ENCODE measurements around the gene AGO3. TPM values are rescaled to one million over a fixed set of nuclear protein-coding genes. Genes with fewer than 3 reads are reported as not detected.

AGO3 gene
- total RNA-seq, 4 donors from 2014 or later = 21.2 to 48.5 (median 31.6) TPM

DNA sequence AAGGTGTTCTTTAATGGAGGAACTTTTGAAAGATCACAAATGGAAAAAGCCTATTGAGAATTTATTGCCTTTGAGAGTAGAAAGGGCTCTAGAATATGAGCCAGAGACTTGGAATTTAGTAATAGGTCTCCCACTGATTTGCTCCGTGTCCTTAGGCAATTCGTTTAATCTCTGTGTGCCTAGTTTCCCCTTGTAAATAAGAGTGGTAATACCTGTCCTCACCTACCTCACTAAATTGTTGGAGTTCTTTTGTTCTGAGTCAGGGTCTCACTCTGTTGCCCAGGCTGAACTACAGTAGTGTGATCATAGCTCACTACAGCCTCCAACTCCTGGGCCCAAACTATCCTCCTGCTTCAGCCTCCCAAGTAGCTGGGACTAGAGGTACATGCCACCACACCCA lies 138.0 kb downstream of the AGO3 start:
- DNase-seq = no peak
- intact Hi-C loops (cut with DNase I) = no loop called here
- WGBS, 2 donors = 93 to 94% methylated on average over 2 of the region's 2 CpGs
- no peaks in the 10 kb centered on the region for H3K9me3 ChIP-seq
- no peak overlapping the region for H3K4me3 ChIP-seq (replicated peaks in 1 of 3)
- H3K27ac ChIP-seq = no peak overlapping the region
- H3K27me3 ChIP-seq = no peaks in the 10 kb centered on the region
- H3K4me1 ChIP-seq = no peaks in the 10 kb centered on the region
- no peaks in the 10 kb centered on the region for H3K36me3 ChIP-seq
- TF ChIP-seq POLR2A (IDR thresholded peaks at IDR 0.05) (no peak), CTCF (IDR thresholded peaks at IDR 0.05) (no peak)

DNA sequence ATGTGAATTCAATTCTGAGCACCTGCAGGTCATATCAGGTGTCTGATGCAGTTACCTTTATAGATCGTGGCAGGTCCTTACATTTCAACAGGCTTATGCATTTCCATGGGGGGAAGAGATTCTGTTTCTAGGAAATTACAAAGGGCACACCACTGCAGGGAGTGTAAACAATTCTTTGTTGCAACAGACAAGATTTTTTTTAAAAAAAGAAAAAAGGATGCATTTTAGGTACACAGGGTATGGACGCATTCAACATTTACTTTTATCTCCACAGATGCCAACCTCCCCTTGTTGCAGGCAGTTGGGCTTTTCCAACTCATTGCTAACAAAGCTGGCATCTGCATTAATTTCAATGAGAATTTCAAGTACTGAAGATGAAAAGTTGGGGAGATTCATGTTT lies 139.4 kb downstream of the AGO3 start:
- Histone ChIP-seq H3K27me3 (no peaks in the 10 kb centered on the region), H3K27ac (no peak overlapping the region), H3K4me1 (no peaks in the 10 kb centered on the region), H3K4me3 (replicated peaks in 1 of 3) (no peak overlapping the region), H3K9me3 (no peaks in the 10 kb centered on the region), H3K36me3 (no peaks in the 10 kb centered on the region)
- no peak for TF ChIP-seq CTCF (IDR thresholded peaks at IDR 0.05)
- TF ChIP-seq POLR2A (IDR thresholded peaks at IDR 0.05) = no peak
- WGBS, 2 donors = 79 to 85% methylated on average over 2 of the region's 2 CpGs
- DNase-seq = no peak
- intact Hi-C loops (cut with DNase I) = no loop called here

- WGBS, 2 donors = 58 to 61% methylated on average over 4 of the region's 4 CpGs
- no peak overlapping the region for H3K27ac ChIP-seq
- H3K27me3 ChIP-seq = no peaks in the 10 kb centered on the region
- no peaks in the 10 kb centered on the region for H3K9me3 ChIP-seq
- TF ChIP-seq POLR2A (IDR thresholded peaks at IDR 0.05) = no peak
- no peak for TF ChIP-seq CTCF (IDR thresholded peaks at IDR 0.05)
- intact Hi-C loops (cut with DNase I) = no loop called here
- no peak for DNase-seq
- no peaks in the 10 kb centered on the region for H3K4me1 ChIP-seq
- H3K36me3 ChIP-seq = no peaks in the 10 kb centered on the region
- no peak overlapping the region for H3K4me3 ChIP-seq (replicated peaks in 1 of 3)
Measured at GRCh38 chr1:36076979-36077573, 146.2 kb downstream of the AGO3 start.

- no peaks in the 10 kb centered on the region for H3K27me3 ChIP-seq
- H3K27ac ChIP-seq = no peak overlapping the region
- no peak for DNase-seq
- H3K36me3 ChIP-seq = no peaks in the 10 kb centered on the region
- TF ChIP-seq CTCF (IDR thresholded peaks at IDR 0.05) (no peak), POLR2A (IDR thresholded peaks at IDR 0.05) (no peak)
- no peak overlapping the region for H3K4me3 ChIP-seq (replicated peaks in 1 of 3)
- H3K9me3 ChIP-seq = no peaks in the 10 kb centered on the region
- 67 to 68% methylated on average over 3 of the region's 3 CpGs for WGBS, 2 donors
- H3K4me1 ChIP-seq = peaks cover 6 to 11% of the 10 kb centered on the region in 2 donors
- intact Hi-C loops (cut with DNase I) = no loop called here
Measured at GRCh38 chr1:36080236-36080635, 149.3 kb downstream of the AGO3 start.

GRCh38 chr1:36080801-36081200 lies 149.9 kb downstream of the AGO3 start:
- WGBS, 2 donors = 78 to 86% methylated on average over 6 of the region's 6 CpGs
- intact Hi-C loops (cut with DNase I) = no loop called here
- Histone ChIP-seq H3K9me3 (no peaks in the 10 kb centered on the region), H3K36me3 (no peaks in the 10 kb centered on the region), H3K4me3 (replicated peaks in 1 of 3) (no peak overlapping the region), H3K4me1 (peaks cover 6 to 11% of the 10 kb centered on the region in 2 donors), H3K27me3 (no peaks in the 10 kb centered on the region), H3K27ac (no peak overlapping the region)
- no peak for TF ChIP-seq POLR2A (IDR thresholded peaks at IDR 0.05)
- TF ChIP-seq CTCF (IDR thresholded peaks at IDR 0.05) = no peak
- DNase-seq = no peak
